IPS-18c (cell line): ENCODE data around the gene ADARB2.

Source experiments
- H3K4me3 ChIP-seq: 2 replicates; pipeline ENCODE4 v1.7.0; 2013; ENCODE audit warnings: low read depth, mild to moderate bottlenecking, low read length, moderate library complexity; ENCODE audit not compliant: insufficient read depth
- H3K9me3 ChIP-seq: one replicate; pipeline ENCODE4 v1.6.1; 2013; ENCODE audit warnings: mild to moderate bottlenecking, low read length, moderate library complexity; ENCODE audit not compliant: control insufficient read depth, insufficient read depth

Gene ADARB2

GRCh38 chr10:1508096-1508495 is 229.2 kb downstream of the ADARB2 start:
- Histone ChIP-seq H3K9me3 (peaks cover 3% of the 10 kb centered on the region), H3K4me3 (no peak overlapping the region)

- Histone ChIP-seq H3K9me3 (peaks cover 3% of the 10 kb centered on the region), H3K4me3 (no peak overlapping the region)
Measured at GRCh38 chr10:1507436-1507835, 229.9 kb downstream of the ADARB2 start.

DNA sequence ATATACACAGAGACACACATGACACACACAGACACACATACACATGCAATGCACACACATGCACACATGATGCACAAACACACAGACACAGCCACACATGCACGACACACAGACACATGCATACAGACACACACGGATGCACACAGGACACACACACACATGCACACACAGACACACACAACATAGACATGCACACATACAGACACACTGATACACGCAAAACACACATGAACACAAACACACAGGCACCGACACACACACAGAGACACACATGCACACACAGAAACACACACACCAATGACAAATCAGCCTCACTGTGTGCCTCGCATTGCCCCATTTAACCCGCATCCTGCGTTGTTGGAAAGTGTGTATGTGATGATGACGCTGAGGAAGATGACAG is 232.4 kb downstream of the ADARB2 start:
- H3K9me3 ChIP-seq: peaks cover 3% of the 10 kb centered on the region
- no peak overlapping the region for H3K4me3 ChIP-seq

DNA sequence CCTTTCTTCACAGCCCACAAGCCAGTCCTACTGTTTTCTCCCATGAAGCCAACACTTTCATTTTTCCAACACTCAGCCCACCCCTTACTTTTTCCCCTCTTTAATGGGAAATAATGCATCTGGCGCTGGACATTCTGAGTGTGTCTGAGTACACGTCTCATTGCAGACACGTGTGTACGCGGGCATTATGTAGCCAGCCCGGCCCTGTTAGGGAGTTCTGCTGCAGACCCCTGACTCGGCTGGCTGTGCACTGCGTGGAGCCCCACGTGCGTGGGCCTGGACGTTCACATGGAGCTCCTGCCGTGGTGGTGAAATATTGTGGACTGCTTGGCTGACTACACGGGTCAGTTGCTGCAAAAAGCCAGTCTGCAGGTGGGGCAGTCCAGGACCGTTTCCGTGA is 233.0 kb downstream of the ADARB2 start:
- Histone ChIP-seq H3K4me3 (no peak overlapping the region), H3K9me3 (peaks cover 3% of the 10 kb centered on the region)

- Histone ChIP-seq H3K4me3 (no peak overlapping the region), H3K9me3 (peaks cover 3% of the 10 kb centered on the region)
Measured at GRCh38 chr10:1502451-1502850, 234.9 kb downstream of the ADARB2 start.

DNA sequence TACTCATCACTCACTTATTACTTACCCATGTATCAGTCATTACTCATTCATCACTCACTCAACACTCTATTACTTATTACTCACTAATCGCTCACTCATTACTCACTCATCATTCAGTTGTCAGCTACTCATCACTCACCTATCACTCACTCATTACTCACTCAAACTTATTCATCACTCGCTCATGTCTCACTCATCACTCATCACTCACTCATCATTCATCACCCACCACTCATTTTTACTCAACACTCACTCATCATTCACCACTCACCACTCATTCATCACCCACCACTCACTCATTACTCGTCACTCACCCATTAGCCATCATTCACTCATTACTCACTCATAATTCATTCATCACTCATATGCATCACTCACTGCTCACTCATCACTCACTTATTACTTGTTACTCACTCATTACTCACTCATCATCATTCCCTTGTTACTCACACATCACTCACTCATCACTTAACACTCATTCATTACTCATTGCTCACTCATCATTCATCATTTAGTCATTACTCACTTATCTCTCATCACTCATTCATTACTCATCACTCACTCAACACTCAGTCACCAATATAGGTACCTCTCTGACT is 237.9 kb downstream of the ADARB2 start:
- Histone ChIP-seq H3K4me3 (no peak overlapping the region), H3K9me3 (peaks cover 3% of the 10 kb centered on the region)

DNA sequence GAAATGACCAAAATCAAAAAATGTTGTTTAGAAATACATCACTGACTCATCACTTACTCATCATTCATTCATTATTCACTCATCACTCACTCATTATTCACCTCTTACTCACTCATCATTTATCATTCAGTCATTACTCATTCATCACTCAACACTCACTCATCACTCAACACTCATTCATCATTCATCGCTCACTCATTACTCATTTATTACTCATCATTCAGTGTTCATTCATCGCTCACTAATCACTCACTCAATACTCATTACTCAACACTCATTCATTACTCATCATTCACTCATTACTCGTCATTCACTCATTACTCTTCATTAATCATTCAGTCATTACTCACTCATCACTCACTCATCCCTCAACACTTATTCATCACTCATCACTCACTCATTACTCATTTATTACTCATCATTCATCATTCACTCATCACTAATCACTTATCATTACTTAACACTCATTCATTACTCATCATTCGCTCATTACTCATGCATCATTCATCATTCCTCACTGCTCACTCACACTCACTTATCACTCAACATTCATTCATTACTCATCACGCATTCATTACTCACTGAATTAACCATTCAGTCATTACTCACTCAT is 238.5 kb downstream of the ADARB2 start:
- Histone ChIP-seq H3K9me3 (no peaks in the 10 kb centered on the region), H3K4me3 (no peak overlapping the region)

GRCh38 chr10:1495915-1496517 is 241.3 kb downstream of the ADARB2 start:
- no peaks in the 10 kb centered on the region for H3K9me3 ChIP-seq
- H3K4me3 ChIP-seq: no peak overlapping the region

DNA sequence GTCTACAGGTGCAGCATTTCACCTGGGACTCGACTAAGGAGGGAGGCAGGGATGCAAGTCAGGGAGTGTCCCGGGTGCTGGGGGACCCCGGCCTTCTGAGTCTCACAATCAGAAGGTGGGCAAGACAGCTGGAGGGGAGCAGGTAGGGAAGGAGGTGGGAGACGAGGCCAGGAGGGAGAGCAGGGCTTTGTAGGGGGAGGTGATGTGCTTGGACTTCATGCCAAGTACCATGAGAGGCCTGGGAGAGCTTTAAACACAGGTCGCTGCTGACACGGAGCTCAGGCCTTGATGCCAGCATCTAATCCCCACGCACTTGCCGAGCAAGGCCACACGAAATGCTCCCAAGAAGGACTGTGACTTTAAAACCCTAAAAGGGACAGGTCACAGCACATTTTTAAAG is 244.7 kb downstream of the ADARB2 start:
- no peak overlapping the region for H3K4me3 ChIP-seq
- no peaks in the 10 kb centered on the region for H3K9me3 ChIP-seq

- Histone ChIP-seq H3K4me3 (no peak overlapping the region), H3K9me3 (no peaks in the 10 kb centered on the region)
Measured at GRCh38 chr10:1491901-1492300, 245.4 kb downstream of the ADARB2 start.

- Histone ChIP-seq H3K4me3 (no peak overlapping the region), H3K9me3 (no peaks in the 10 kb centered on the region)
Measured at GRCh38 chr10:1489801-1490200, 247.5 kb downstream of the ADARB2 start.

- Histone ChIP-seq H3K9me3 (no peaks in the 10 kb centered on the region), H3K4me3 (no peak overlapping the region)
Measured at GRCh38 chr10:1488970-1489548, 248.3 kb downstream of the ADARB2 start.

DNA sequence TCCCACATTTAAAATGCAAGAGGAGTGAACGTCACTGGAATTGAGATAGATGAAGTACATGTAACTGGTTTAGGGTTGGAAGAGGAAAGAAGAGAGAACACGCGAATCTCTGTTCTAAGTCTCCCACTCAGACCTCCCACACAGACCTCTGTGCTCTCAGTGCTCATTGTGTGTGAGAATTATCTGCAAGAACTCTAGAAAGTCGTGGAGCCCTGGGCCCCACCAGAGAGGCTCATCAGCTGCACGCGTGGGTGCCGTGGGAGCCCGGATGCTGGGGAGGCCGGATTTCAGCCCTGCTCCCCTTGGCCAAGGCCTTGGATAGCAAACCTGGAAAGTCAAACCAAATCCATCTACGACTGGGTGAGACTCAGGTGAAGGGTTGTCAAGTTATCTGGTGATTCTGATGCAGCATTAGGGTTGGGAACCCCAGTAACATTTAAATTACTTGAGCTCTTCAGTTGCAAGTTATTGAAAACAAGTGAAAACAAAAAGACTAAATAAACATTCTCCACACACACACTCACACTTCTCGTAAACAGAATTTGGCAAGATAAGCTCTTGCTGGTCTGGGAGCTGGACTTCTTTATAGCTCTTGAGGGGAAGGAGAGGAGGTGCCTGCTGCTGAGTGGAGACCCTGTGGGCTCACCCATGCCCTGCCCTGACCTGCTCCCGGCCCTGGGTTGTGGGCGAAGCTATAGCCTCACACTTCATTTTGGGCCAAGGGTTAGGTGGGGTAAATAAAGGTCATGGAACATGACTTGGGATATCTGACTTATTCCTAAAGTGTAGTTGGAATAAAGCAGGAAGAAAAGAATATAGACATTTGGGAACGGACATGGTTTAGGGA is 250.3 kb downstream of the ADARB2 start:
- H3K9me3 ChIP-seq: no peaks in the 10 kb centered on the region
- no peak overlapping the region for H3K4me3 ChIP-seq

- Histone ChIP-seq H3K9me3 (no peaks in the 10 kb centered on the region), H3K4me3 (no peak overlapping the region)
Measured at GRCh38 chr10:1485357-1485756, 252.0 kb downstream of the ADARB2 start.

- H3K4me3 ChIP-seq: no peak overlapping the region
- H3K9me3 ChIP-seq: no peaks in the 10 kb centered on the region
Measured at GRCh38 chr10:1483826-1484225, 253.5 kb downstream of the ADARB2 start.

- no peak overlapping the region for H3K4me3 ChIP-seq
- H3K9me3 ChIP-seq: no peaks in the 10 kb centered on the region
Measured at GRCh38 chr10:1483246-1483645, 254.1 kb downstream of the ADARB2 start.

DNA sequence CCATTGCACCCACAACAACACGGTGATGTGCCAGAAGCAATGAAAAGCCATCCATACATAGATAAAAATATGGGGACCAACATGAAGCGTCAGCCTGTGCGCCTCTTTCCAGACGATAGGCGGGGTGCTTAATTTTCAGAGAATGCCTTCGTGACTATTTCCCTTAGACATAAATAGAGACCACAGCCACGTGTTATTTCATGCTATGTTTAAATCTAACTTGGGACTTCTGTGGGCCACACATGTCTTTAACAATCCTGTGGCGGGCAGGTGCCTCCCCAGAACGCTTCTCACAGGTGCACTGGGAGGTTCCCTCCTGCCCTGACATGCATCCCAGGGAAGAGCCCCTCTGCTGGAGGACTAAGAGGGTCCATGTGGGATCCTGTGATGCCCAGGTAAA is 259.7 kb downstream of the ADARB2 start:
- H3K4me3 ChIP-seq: no peak overlapping the region
- peaks cover 10% of the 10 kb centered on the region for H3K9me3 ChIP-seq

GRCh38 chr10:1476455-1476803 is 260.9 kb downstream of the ADARB2 start:
- Histone ChIP-seq H3K9me3 (peaks cover 10% of the 10 kb centered on the region), H3K4me3 (no peak overlapping the region)
